ELR (cell line): ENCODE data around the gene HILPDA.

Source experiments
- DNase-seq: peaks from one replicate; pipeline ENCODE4 v3.0.0-alpha.2; 2015; ENCODE audit warnings: low read depth

The HILPDA gene, protein sequence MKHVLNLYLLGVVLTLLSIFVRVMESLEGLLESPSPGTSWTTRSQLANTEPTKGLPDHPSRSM

GRCh38 chr7:128455543-128456254, at the start of gene HILPDA:
HILPDA (plus strand) TSS chr7:128455878; CDS start chr7:128457269, 1,391 bp downstream.
- DNase-seq, result peak; percentile 95

DNA sequence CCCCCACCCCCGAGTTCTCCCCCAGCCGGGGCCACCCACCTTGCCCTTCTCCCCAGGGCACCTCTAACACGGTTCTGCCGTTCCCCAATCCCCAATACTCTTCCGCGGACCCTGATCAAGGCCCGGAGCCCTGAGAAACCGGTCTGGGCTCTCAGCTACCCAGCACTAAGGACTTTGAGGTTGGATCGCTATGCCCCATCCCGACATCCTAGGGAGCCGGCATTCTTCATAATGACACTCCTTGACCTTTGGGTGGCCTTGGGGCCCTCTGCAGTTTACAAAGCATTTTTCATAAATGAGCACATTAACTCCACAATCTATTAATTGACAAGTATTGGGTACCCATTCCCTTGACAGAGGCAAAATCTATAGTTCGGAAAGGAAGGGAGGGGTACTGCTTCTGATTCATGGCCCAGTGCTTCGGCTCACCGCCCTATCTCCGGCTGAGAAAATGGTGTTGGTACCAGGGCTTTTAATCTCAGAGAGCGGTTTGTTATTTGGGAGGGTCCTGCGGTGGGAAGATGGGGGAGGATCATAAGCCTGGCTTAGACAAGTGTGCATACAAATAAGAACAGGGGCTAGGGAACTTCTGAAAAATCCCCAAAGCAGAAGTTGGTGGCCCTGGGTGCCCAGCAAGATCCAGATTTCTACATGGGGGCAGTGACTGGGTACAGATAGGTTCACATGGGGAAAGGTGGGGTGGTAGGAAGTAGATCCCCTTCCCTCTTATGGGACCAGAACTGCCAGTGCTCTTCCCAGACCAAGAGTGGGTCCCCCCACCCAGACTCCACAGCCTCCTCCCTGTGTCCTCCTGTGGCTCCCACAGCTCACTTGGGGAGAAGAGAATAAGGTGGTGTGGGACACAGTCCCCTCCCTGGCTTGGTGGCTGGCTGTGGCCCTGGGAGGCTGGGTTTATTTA, 49.1 kb upstream of the HILPDA start:
- DNase-seq, result no peak

DNA sequence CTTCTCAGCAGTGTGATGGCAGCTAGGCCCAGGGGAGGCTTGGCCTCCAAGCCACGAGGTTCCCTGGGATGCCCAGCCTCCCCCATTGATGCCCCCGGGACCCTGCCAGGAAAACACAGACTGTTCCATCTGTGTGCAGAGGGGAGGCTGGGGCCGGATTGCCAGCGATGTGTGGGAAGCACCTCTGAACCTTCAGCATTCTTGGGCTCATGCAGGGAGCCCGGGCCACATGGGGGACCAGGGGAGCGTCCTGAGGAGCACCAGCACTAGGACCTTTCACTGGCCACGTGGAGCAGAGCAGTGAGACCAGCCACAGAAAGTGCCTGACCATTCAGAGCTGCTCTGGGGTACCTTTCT, 48.5 kb upstream of the HILPDA start:
- no peak for DNase-seq

DNA sequence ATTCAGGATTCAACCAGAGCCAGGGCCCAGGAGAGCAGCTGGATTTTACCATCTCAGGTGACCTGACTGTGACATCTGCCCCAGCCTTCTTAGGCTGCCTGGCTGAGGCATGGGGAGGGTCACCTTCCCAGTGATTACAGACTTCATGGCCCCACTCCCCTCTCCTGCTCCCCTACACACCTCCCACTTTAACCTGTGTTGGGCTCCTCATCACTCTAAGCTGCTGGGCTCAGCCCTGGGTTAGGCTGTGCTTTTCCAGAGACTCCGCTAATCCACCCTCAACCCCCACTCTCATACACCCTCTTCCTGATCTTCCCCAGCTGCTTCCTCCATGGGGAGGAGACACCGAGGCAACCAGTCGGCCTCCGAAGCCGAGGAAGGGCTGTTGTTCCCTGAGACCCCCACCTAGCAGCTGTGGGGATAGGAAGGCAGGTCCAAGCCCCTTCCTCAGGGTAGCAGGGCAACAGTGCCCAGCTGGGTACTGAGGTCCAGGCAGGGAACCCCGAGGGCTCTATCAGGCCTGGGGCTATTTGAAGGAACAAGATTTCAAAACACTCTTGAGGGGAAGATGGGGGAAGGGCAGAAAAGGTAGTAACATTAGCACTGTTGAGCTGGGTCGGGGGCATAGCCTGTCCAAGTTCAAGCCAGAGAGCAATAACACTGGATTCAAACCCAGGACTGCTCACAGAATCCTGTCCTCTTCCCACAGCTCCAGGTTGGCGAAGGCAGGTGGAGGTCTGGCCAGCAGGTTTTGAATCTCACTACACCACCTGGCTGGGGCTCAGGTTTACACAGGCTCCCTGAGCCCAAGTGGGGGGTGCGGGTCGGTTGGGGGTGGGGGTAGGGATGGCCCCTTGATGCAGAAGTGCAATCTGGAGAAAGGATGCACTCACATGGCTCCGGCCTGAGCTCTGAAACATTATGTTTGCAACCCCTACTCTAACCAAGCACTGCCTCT, 47.6 kb upstream of the HILPDA start:
- no peak for DNase-seq

DNA sequence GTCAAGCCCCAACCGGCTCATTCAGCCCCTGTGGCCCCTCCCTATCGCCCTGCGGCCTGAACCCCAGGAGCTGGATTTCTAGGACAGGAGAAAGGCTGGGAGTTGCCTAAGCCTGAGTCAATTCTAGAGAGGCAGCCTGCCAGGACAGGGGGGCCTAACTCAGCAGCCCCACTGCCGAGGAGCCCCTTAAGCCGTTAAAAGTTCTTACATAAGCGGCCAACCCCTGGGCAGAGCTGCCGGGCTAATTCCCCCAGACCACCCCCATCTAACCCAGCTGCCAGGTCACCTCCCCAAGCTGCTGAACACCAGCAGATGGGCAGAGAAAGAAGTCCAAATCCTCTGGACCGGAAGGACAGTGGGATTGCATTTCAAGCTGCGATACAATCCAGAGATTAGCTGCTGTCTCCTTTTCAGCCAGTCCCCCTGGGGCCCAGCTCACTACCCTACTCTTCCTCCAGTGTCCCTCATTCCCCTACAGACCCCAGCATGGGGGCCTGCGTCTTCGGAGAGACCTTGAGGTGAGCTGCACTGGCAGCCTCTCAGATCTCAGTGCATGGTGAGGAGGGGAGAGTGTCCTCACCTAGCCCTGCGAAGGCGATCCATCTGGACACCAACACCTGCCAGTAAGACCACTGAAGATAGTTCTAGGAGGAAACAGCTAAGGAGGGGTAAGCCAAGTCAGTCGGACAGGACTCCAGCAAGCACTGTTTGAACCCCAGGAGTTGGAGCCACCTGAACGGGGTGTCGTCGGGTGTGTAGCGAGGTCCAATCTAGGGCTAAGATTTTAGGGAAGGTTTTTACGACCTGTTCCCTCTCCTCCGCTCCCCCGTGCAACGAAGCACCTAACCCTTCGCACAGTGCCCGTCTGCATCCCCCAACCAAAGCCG, 46.7 kb upstream of the HILPDA start:
- DNase-seq, result no peak

DNA sequence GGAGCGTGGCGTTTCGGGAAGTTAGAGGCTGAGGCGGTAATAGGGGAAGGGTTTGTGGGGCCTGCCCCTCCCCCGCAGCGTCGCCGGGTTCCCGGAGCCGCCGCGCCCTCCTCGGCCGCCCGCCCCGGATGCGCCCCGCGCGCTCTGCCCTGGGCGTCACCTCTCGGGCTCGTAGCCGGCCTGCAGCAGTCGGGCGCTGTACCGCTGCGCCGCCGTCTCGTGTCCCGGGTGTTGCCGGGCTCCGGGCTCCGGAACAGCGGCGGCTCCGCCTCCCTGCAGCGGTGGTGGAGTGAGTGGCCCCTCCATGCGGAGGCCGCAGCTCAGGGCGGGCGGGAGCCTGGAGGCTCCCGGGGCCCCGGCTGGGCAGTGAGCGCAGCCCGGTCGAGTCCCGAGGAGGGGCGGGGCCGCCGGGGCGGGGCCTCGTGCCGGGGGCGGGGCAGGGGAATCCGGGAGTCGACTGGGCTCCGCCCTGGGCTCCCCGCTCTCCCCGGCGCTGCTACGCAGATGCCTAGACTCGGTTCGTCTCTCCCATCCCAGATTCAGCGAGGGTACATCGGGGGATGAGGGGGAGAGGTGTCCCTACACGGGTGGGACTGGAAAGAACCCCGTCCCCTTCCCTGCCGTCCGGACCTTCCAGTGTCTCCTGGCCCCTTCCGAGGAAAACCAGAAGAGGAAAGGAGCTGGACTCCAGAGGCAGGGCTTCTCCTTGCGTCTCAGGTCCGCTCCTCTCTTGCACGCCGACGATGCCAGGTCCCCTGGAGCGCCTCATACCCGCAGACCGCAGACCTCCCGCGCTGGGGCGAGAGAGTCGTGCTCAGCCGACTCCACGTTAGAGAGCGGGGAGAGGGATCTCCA, 45.9 kb upstream of the HILPDA start, which contains the start of gene IMPDH1:
Gene IMPDH1, minus strand, starts transcription at position 387 of the 855 bp plus-strand sequence. Its CDS starts 81 bp downstream, at position 306.
- peak; percentile 84 for DNase-seq

DNA sequence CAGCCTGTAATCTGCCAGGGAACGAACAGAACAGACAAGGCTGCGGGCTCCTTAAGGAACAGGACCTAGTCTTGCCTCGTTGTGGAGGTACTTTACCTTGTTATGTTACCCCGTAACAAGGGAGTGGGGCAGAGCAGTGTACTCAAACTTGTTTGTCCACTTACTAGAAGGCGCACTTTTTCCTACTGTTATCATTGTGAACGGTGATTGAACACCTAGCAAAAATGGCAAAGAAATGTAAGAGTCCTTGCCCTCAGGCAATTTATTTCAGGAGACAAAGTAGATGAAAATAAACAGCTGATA, 45.3 kb upstream of the HILPDA start:
- DNase-seq, result peak; percentile 33

DNA sequence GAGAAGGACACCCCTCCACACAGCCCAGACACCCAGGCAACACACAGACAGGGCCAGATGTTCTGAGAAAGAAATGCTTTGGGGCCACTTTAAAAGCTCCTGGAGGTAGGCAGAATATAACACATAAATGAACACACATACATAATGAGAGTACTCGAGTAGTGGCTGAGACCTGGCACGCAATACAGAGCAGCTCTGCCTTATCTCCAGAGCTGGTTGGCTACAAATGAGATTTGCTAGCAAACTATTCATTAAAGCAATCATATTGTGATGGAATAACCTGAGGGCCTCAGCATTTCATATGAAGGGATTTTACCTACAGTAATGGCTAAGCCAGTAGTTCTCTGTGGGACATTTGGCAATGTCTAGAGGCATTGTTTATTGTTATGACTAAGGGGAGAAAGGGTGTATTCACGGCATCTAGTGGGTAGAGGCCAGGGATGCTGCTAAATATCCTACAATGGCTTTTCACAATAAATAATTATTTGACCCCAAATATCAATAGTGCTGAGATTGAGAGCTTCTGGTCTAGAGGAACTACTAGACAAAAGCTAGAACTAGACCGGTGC, 40.4 kb upstream of the HILPDA start:
- DNase-seq, result no peak

GRCh38 chr7:128417071-128417470, 38.6 kb upstream of the HILPDA start:
- DNase-seq, result no peak

- no peak for DNase-seq
Measured at GRCh38 chr7:128419257-128419656, 36.4 kb upstream of the HILPDA start.

DNA sequence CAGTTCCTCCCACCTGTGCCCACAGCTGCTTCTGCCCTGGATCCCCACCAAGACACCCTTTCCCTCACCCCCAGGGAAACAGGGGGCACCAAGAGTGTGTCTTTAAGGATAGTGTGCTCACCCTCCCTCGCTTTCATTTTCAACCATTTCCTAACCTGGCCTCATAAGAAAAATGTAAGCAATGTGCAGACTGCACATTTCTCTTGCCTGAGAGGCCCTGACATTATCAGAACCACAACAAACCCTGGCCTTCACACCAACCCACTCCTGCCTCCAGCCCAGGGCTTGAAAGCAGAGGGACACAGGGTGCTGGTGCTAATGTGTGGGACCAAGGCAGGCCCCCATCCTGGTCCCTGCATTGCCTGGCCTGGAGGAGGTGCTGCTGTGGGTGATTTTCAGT, 34.9 kb upstream of the HILPDA start:
- DNase-seq, result no peak

DNA sequence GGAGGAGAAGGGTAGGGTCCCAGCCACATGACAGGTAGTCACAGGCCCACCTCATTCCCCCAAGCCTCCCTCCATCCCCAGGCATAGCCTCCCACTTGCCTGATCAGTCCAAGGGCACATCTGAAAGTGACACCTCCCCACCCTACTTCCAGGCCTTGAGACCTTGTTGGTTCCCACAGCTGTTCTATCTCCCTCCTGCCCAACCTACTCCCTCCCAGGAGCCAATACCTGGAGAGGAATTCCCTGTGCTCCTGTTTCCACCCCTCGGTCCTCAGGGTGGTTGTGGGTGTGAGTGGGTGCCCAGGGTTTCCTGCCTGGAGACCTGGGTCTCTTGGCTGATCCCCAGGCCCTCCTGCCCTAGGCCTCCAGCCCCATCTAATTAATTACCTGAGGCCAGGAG, 34.3 kb upstream of the HILPDA start:
- no peak for DNase-seq

DNA sequence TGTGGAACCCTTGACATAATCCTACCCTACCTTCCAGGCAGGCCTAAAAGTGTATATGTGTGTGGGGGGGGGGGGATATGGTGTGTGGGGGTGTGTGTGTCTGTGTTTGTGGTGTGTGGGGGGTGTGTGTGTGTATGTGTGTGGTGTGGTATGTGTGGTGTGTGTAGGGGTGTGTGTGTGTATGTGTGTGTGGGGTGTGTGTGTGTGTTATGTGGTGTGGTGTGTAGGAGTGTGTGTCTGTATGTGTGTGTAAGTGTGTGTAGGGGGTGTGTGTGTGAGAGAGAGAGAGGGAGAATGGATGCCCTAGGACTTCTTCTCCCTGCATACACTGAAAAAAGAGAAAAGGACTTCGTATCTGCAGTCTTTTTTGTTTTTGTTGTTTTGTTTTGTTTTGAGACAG, 33.6 kb upstream of the HILPDA start:
- DNase-seq, result no peak

- DNase-seq, result no peak
Measured at GRCh38 chr7:128422842-128423241, 32.8 kb upstream of the HILPDA start.

- DNase-seq, result no peak
Measured at GRCh38 chr7:128424686-128425275, 30.9 kb upstream of the HILPDA start.

DNA sequence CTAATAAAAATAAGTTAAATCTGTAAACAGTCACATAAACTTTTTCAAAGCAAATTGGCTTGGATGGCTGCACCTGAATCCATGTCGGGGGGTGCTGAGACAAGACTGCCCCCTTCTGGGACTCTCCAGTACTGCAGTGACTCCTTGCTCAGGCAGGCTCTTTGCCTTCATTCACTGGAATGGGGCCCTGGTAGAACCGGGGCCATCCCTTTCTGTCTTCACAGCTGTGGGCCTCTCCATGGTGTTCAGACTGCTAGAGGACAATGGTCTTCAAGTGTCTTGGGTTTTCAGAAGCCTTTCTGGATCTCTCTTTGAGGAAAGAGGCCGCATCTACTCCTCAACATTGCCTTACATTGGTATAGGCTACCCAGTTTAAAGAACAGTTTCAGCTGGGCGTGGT, 29.8 kb upstream of the HILPDA start:
- DNase-seq, result peak; percentile 57

GRCh38 chr7:128427289-128427891, 28.3 kb upstream of the HILPDA start:
- DNase-seq, result peak; percentile 73

- DNase-seq, result no peak
Measured at GRCh38 chr7:128430207-128430606, 25.5 kb upstream of the HILPDA start.

GRCh38 chr7:128431221-128431620, 24.5 kb upstream of the HILPDA start:
- DNase-seq, result no peak
